KMS-11 (cell line): ENCODE measurements around the gene NR2E3.

ENCODE experiments used
- H2AFZ ChIP-seq: fragments of 200-600 bp; sonication (generic); 2 replicates; pipeline ENCODE4 v1.6.1; 2016; ENCODE audit warnings: antibody characterized with exemption, mixed run types, low read depth
- H3K27ac ChIP-seq: fragments of 200-600 bp; sonication (generic); 2 replicates; pipeline ENCODE4 v1.6.1; 2016; ENCODE audit warnings: mild to moderate bottlenecking, mixed run types
- H3K27me3 ChIP-seq: fragments of 200-600 bp; sonication (generic); 2 replicates; pipeline ENCODE4 v1.6.1; 2017; ENCODE audit warnings: mild to moderate bottlenecking, low read depth, mixed run types, moderate library complexity; ENCODE audit not compliant: insufficient read depth
- H3K36me3 ChIP-seq: fragments of 200-600 bp; sonication (generic); 2 replicates; pipeline ENCODE4 v1.6.1; 2017; ENCODE audit warnings: mild to moderate bottlenecking, mixed run types; ENCODE audit not compliant: insufficient read depth
- H3K4me1 ChIP-seq: fragments of 200-600 bp; sonication (generic); 2 replicates; pipeline ENCODE4 v1.6.1; 2016; ENCODE audit warnings: mild to moderate bottlenecking, low read depth, mixed run types; ENCODE audit not compliant: poor library complexity, severe bottlenecking
- H3K4me2 ChIP-seq: fragments of 200-600 bp; sonication (generic); 2 replicates; pipeline ENCODE4 v1.7.0; 2016; ENCODE audit warnings: mild to moderate bottlenecking, mixed run types
- H3K4me3 ChIP-seq: fragments of 200-600 bp; sonication (generic); IDR thresholded peaks from 2 replicates; pipeline ENCODE4 v1.6.1; 2017; ENCODE audit warnings: low read depth, low read length, mixed read lengths; ENCODE audit not compliant: insufficient read depth
- H3K79me2 ChIP-seq: fragments of 200-600 bp; sonication (generic); 2 replicates; pipeline ENCODE4 v1.6.1; 2016; ENCODE audit warnings: low read depth, mixed run types; ENCODE audit not compliant: insufficient read depth
- H3K9ac ChIP-seq: fragments of 200-600 bp; sonication (generic); 2 replicates; pipeline ENCODE4 v1.6.1; 2016; ENCODE audit warnings: mild to moderate bottlenecking, mixed run types
- H4K20me1 ChIP-seq: fragments of 200-600 bp; sonication (generic); 2 replicates; pipeline ENCODE4 v1.6.1; 2016; ENCODE audit warnings: mild to moderate bottlenecking, mixed run types; ENCODE audit not compliant: insufficient read depth
- TF ChIP-seq, protein P1 (sequence below): fragments of 200-600 bp; sonication (generic); conservative IDR thresholded peaks from 2 replicates; pipeline ENCODE4 v1.6.1; 2017; ENCODE audit warnings: low read depth, mild to moderate bottlenecking, antibody characterized with exemption, low read length, moderate library complexity, mixed read lengths

Gene NR2E3

DNA sequence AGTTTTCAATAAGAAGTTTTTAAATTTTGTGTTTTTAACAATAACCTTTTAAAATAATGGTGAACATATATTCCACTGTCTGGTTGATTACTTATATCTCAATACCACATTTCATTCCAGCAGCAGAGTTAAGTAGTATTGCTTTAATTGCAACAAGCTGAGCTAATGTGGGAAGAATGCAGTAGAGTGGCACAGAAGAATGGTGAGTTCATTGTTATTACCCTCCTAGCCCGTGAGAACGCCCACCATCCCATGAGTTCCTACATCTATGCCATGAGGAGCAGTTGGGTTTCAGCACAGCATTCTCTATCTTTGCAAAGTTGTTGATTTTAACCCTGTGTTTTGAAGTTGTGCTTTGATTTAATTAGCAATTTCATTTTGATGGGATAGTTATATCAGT, 17.8 kb upstream of the NR2E3 start:
- TF ChIP-seq, protein P1, sequence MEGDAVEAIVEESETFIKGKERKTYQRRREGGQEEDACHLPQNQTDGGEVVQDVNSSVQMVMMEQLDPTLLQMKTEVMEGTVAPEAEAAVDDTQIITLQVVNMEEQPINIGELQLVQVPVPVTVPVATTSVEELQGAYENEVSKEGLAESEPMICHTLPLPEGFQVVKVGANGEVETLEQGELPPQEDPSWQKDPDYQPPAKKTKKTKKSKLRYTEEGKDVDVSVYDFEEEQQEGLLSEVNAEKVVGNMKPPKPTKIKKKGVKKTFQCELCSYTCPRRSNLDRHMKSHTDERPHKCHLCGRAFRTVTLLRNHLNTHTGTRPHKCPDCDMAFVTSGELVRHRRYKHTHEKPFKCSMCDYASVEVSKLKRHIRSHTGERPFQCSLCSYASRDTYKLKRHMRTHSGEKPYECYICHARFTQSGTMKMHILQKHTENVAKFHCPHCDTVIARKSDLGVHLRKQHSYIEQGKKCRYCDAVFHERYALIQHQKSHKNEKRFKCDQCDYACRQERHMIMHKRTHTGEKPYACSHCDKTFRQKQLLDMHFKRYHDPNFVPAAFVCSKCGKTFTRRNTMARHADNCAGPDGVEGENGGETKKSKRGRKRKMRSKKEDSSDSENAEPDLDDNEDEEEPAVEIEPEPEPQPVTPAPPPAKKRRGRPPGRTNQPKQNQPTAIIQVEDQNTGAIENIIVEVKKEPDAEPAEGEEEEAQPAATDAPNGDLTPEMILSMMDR, result no peak
- H3K4me1 ChIP-seq, result no peaks in the 10 kb centered on the region
- H3K79me2 ChIP-seq, result no peaks in the 10 kb centered on the region
- no peaks in the 10 kb centered on the region for H3K36me3 ChIP-seq
- no peak overlapping the region for H3K27ac ChIP-seq
- no peak overlapping the region for H2AFZ ChIP-seq
- H4K20me1 ChIP-seq, result no peaks in the 10 kb centered on the region
- H3K4me3 ChIP-seq, result no peak overlapping the region
- no peaks in the 10 kb centered on the region for H3K27me3 ChIP-seq
- no peak overlapping the region for H3K9ac ChIP-seq
- H3K4me2 ChIP-seq, result no peak overlapping the region

DNA sequence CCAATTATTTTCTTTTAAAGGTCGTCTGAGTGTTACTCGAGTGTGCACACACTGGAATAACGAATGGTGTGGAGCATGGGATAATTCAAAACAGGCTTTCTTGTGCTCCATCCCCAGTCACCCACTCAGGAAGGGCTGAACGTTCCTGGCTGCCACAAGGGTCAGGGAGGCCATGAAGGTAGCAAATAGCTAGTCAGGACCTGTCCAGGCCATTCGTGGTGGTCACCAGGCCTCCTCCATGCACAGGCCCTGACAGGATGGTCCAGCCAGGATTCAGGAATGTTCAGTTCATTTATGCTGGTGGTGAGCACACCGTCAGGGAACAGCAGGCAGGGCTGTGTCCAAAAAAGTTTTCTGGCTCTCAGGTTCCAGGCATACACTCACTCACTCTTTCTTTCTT, 11.7 kb upstream of the NR2E3 start:
- Histone ChIP-seq H3K79me2 (no peaks in the 10 kb centered on the region), H3K4me1 (no peaks in the 10 kb centered on the region), H3K9ac (no peak overlapping the region), H4K20me1 (no peaks in the 10 kb centered on the region), H3K27ac (no peak overlapping the region), H2AFZ (no peak overlapping the region), H3K4me3 (no peak overlapping the region), H3K4me2 (no peak overlapping the region), H3K27me3 (no peaks in the 10 kb centered on the region), H3K36me3 (no peaks in the 10 kb centered on the region)
- TF ChIP-seq, protein P1, result no peak

DNA sequence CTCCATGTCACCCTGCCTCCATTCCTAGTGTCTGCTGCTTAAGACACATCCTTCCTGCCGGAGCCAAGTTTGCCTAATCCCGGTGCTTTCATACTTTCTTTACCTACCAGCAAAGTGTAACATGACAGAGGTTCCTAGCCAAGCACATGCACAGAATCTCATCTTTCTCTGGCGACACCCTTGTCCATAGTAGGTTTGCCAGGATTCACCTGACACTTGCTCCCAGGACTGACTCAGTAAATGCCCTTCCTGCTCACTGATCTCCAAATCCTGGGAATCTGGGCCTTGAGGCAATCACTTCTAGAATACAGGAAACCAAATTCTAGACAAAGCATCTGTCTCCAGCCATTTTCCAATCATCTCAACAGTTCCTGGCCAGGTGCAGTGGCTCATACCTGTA, 10.2 kb upstream of the NR2E3 start:
- no peak overlapping the region for H3K4me3 ChIP-seq
- H4K20me1 ChIP-seq, result no peaks in the 10 kb centered on the region
- no peaks in the 10 kb centered on the region for H3K27me3 ChIP-seq
- no peaks in the 10 kb centered on the region for H3K36me3 ChIP-seq
- TF ChIP-seq, protein P1, result no peak
- H3K4me2 ChIP-seq, result no peak overlapping the region
- H2AFZ ChIP-seq, result no peak overlapping the region
- H3K9ac ChIP-seq, result no peak overlapping the region
- H3K27ac ChIP-seq, result no peak overlapping the region
- H3K4me1 ChIP-seq, result no peaks in the 10 kb centered on the region
- no peaks in the 10 kb centered on the region for H3K79me2 ChIP-seq

DNA sequence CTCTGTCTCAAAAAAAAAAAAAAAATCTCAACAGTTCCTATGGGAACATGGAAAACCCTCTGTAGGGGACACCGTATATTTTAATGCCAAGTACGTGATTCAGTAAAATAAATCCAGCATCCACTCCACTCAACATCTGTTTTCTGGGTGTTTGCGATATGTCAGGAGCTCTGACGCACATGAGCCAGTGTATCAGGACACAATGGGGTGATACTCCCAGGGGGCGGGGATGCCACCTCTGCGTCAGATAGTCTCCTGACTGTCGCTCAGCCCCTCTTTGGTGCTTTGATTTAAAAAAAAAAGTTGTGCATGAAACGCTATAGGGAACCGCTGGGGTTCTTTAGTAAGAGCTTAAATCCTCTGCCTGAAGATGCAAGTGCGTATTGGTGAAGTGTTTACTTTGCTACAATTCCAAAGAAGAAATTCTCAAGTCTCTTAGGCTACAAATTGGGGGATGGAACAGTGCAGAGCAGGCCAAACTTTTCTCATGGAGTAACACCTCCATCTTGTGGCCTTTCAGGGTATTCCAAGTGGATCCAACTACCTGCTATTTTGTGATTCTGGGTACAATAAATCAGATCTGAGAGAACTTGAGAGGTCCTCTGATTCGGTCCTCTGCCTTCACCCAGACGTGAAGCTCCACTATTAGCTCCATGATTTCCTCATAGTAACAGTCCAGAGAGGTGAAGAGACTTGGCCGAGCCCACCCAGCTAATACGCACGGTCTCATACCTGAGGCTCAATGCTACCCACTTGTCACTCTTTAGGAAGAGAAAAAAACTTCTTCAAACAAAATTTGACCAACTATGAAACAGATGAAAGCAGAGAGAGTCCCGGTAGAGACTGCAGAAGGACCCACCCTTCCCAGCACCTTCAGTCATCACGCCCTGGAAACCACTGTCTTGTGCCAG, 9.3 kb upstream of the NR2E3 start:
- TF ChIP-seq, protein P1, result peak; percentile 75
- no peak overlapping the region for H3K4me2 ChIP-seq
- no peak overlapping the region for H3K27ac ChIP-seq
- no peaks in the 10 kb centered on the region for H3K4me1 ChIP-seq
- no peaks in the 10 kb centered on the region for H3K27me3 ChIP-seq
- no peak overlapping the region for H3K4me3 ChIP-seq
- no peaks in the 10 kb centered on the region for H3K36me3 ChIP-seq
- no peak overlapping the region for H3K9ac ChIP-seq
- H2AFZ ChIP-seq, result no peak overlapping the region
- no peaks in the 10 kb centered on the region for H3K79me2 ChIP-seq
- H4K20me1 ChIP-seq, result no peaks in the 10 kb centered on the region
